NT2/D1 (cell line): ENCODE measurements around the gene XYLT1.
"Not testable (repeated sequence)": the region's sequence is repeated elsewhere in the genome, so short reads cannot be mapped to it uniquely, and the experiment has no call there.

Experiments
- DNase-seq: peaks from one replicate; pipeline ENCODE4 v3.0.0-alpha.2; 2011; ENCODE audit warnings: low read depth, low spot score
- H3K27me3 ChIP-seq: 2 replicates; pipeline ENCODE4 v1.6.0; 2011; ENCODE audit warnings: mild to moderate bottlenecking; ENCODE audit not compliant: insufficient read length, insufficient read depth
- H3K36me3 ChIP-seq: 2 replicates; pipeline ENCODE4 v1.6.1; 2011; ENCODE audit warnings: mild to moderate bottlenecking, low read length, mixed read lengths; ENCODE audit not compliant: insufficient read depth, insufficient read length
- H3K4me1 ChIP-seq: 2 replicates; pipeline ENCODE4 v1.5.1; 2011; ENCODE audit not compliant: insufficient read depth, insufficient read length
- H3K4me3 ChIP-seq: 2 replicates; pipeline ENCODE4 v1.5.1; 2011; ENCODE audit warnings: low read depth; ENCODE audit not compliant: insufficient read length
- H3K9ac ChIP-seq: 2 replicates; pipeline ENCODE4 v1.6.0; 2011; ENCODE audit warnings: low read depth; ENCODE audit not compliant: insufficient read length
- H3K9me3 ChIP-seq: 2 replicates; pipeline ENCODE4 v1.5.1; 2011; ENCODE audit warnings: mild to moderate bottlenecking, low read length; ENCODE audit not compliant: insufficient read depth
- SUZ12 ChIP-seq: IDR thresholded peaks from 2 replicates; pipeline ENCODE4 v1.6.1; 2011; ENCODE audit not compliant: insufficient read length, insufficient read depth; ENCODE audit errors: extremely low read depth
- YY1 ChIP-seq: IDR thresholded peaks from 2 replicates; pipeline ENCODE4 v1.6.1; 2011; ENCODE audit not compliant: insufficient read length, insufficient read depth
- ZNF274 ChIP-seq: IDR thresholded peaks from 2 replicates; pipeline ENCODE4 v1.6.1; 2011; ENCODE audit warnings: mild to moderate bottlenecking, low read depth, low read length

Gene XYLT1

GRCh38 chr16:17512636-17513220 lies 42.0 kb upstream of the XYLT1 start:
- TF ChIP-seq YY1 (no peak), ZNF274 (no peak), SUZ12 (no peak)
- H3K36me3 ChIP-seq, result no peaks in the 10 kb centered on the region
- H3K9ac ChIP-seq, result no peak overlapping the region
- H3K27me3 ChIP-seq, result no peaks in the 10 kb centered on the region
- H3K4me1 ChIP-seq, result no peaks in the 10 kb centered on the region
- H3K9me3 ChIP-seq, result peaks cover 14% of the 10 kb centered on the region; the same call in 1 of the 2 replicates
- no peak for DNase-seq
- H3K4me3 ChIP-seq, result no peak overlapping the region

GRCh38 chr16:17511340-17511739 lies 40.6 kb upstream of the XYLT1 start:
- Histone ChIP-seq H3K9me3 (peaks cover 20% of the 10 kb centered on the region; the same call in 1 of the 2 replicates), H3K36me3 (no peaks in the 10 kb centered on the region), H3K9ac (no peak overlapping the region), H3K4me1 (no peaks in the 10 kb centered on the region), H3K27me3 (no peaks in the 10 kb centered on the region), H3K4me3 (no peak overlapping the region)
- TF ChIP-seq ZNF274, result no peak
- TF ChIP-seq YY1, result no peak
- no peak for TF ChIP-seq SUZ12
- no peak for DNase-seq

- DNase-seq, result no peak
These were observed 39.8 kb upstream of the XYLT1 start for GRCh38 chr16:17510567-17510966.

GRCh38 chr16:17509194-17509593 lies 38.4 kb upstream of the XYLT1 start:
- peaks cover 20% of the 10 kb centered on the region; the same call in 1 of the 2 replicates for H3K9me3 ChIP-seq
- TF ChIP-seq YY1 (no peak), ZNF274 (no peak), SUZ12 (no peak)
- no peaks in the 10 kb centered on the region for H3K27me3 ChIP-seq
- no peak overlapping the region for H3K4me3 ChIP-seq
- H3K9ac ChIP-seq, result no peak overlapping the region
- H3K36me3 ChIP-seq, result no peaks in the 10 kb centered on the region
- H3K4me1 ChIP-seq, result no peaks in the 10 kb centered on the region
- no peak for DNase-seq

More at GRCh38 chr16:17510567-17510966, 39.8 kb upstream of the XYLT1 start:
- Histone ChIP-seq H3K4me3 (no peak overlapping the region), H3K9me3 (peaks cover 20% of the 10 kb centered on the region; the same call in 1 of the 2 replicates), H3K9ac (no peak overlapping the region), H3K27me3 (no peaks in the 10 kb centered on the region), H3K36me3 (no peaks in the 10 kb centered on the region), H3K4me1 (no peaks in the 10 kb centered on the region)
- TF ChIP-seq YY1 (no peak), SUZ12 (no peak), ZNF274 (no peak)

- Histone ChIP-seq H3K4me3 (no peak overlapping the region), H3K27me3 (no peaks in the 10 kb centered on the region), H3K9me3 (peaks cover 20% of the 10 kb centered on the region; the same call in 1 of the 2 replicates), H3K4me1 (no peaks in the 10 kb centered on the region), H3K36me3 (no peaks in the 10 kb centered on the region), H3K9ac (no peak overlapping the region)
- DNase-seq, result no peak
- TF ChIP-seq SUZ12 (no peak), YY1 (no peak)
These were observed 37.5 kb upstream of the XYLT1 start for GRCh38 chr16:17508303-17508702.

GRCh38 chr16:17507516-17507915 lies 36.8 kb upstream of the XYLT1 start:
- not testable (repeated sequence) for H3K4me3 ChIP-seq, H3K4me1 ChIP-seq, H3K27me3 ChIP-seq, H3K9ac ChIP-seq, H3K36me3 ChIP-seq, DNase-seq
- peaks cover 20% of the 10 kb centered on the region; the same call in 1 of the 2 replicates for H3K9me3 ChIP-seq

- not testable (repeated sequence) for H3K4me1 ChIP-seq, H3K4me3 ChIP-seq, H3K9ac ChIP-seq, DNase-seq, H3K27me3 ChIP-seq, H3K36me3 ChIP-seq
- peaks cover 20% of the 10 kb centered on the region; the same call in 1 of the 2 replicates for H3K9me3 ChIP-seq
These were observed 35.1 kb upstream of the XYLT1 start for GRCh38 chr16:17505828-17506227.

- TF ChIP-seq ZNF274 (no peak), YY1 (no peak), SUZ12 (no peak)
These were observed 33.3 kb upstream of the XYLT1 start for GRCh38 chr16:17504050-17504449.

More at GRCh38 chr16:17504050-17504449, 33.3 kb upstream of the XYLT1 start:
- H3K4me3 ChIP-seq, result no peak overlapping the region
- no peaks in the 10 kb centered on the region for H3K36me3 ChIP-seq
- no peak for DNase-seq
- peaks cover 2% of the 10 kb centered on the region for H3K4me1 ChIP-seq
- H3K27me3 ChIP-seq, result no peaks in the 10 kb centered on the region
- peaks cover 16% of the 10 kb centered on the region; the same call in 1 of the 2 replicates for H3K9me3 ChIP-seq
- H3K9ac ChIP-seq, result no peak overlapping the region
